ENCODE data around the gene CDNF. TPM values are rescaled to one million over a fixed set of nuclear protein-coding genes. Genes with fewer than 3 reads are reported as not detected.

Gene CDNF
- total and polyA plus RNA-seq, 10 of the 15 experiments (the other 5 are each of a cell fraction or from before 2014, with no cell fraction given) = 0.08 to 1.9 (median 0.77) TPM

DNA sequence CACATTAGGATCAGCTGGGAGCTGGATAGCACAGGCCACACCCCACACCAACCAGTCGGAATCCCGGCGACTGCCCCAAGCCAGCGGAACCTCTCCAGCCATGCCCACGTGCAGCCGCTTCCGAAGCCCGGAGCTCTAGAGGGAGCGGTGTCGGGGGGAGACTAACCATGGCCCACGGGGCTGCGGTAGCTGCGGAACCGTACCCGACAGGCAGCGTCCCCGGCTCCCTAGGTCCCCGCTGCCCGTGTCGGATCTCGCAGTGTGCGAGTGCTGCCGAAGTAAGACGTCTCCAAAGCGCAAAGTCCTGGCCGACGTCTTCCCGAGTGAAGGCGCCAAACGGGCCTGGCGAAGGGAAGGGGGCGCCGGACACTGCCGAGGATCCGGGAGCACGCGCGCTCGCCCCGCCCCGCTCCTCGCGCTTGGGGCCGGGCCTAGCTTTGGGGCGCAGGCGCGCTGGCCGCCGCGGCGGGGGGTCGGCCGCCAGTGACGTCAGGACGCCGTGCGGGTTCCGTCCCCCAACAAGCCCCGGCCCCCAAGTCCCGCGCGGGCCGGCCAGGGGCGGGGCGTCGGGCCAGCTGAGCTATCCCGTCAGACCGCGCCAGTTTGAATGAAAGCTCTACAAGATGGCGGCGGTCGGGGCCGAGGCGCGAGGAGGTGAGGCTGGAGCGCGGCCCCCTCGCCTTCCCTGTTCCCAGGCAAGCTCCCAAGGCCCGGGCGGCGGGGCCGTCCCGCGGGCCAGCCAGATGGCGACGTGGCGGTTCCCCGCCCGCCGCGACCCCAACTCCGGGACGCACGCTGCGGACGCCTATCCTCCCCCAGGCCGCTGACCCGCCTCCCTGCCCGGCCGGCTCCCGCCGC, 40.7 kb upstream of the CDNF start, which contains the start of gene SUV39H2 (continued):
- no peak for TF ChIP-seq KLF5 (IDR thresholded peaks at IDR 0.05; ENCODE audit: partially characterized antibody)
- TF ChIP-seq, protein P1, sequence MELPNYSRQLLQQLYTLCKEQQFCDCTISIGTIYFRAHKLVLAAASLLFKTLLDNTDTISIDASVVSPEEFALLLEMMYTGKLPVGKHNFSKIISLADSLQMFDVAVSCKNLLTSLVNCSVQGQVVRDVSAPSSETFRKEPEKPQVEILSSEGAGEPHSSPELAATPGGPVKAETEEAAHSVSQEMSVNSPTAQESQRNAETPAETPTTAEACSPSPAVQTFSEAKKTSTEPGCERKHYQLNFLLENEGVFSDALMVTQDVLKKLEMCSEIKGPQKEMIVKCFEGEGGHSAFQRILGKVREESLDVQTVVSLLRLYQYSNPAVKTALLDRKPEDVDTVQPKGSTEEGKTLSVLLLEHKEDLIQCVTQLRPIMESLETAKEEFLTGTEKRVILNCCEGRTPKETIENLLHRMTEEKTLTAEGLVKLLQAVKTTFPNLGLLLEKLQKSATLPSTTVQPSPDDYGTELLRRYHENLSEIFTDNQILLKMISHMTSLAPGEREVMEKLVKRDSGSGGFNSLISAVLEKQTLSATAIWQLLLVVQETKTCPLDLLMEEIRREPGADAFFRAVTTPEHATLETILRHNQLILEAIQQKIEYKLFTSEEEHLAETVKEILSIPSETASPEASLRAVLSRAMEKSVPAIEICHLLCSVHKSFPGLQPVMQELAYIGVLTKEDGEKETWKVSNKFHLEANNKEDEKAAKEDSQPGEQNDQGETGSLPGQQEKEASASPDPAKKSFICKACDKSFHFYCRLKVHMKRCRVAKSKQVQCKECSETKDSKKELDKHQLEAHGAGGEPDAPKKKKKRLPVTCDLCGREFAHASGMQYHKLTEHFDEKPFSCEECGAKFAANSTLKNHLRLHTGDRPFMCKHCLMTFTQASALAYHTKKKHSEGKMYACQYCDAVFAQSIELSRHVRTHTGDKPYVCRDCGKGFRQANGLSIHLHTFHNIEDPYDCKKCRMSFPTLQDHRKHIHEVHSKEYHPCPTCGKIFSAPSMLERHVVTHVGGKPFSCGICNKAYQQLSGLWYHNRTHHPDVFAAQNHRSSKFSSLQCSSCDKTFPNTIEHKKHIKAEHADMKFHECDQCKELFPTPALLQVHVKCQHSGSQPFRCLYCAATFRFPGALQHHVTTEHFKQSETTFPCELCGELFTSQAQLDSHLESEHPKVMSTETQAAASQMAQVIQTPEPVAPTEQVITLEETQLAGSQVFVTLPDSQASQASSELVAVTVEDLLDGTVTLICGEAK (IDR thresholded peaks at IDR 0.05; ENCODE audit: borderline replicate concordance) = peak; percentile 41; the same call in 1 of the 2 replicates
- TF ChIP-seq TARDBP (IDR thresholded peaks at IDR 0.05; ENCODE audit: borderline replicate concordance) = 0 out of 2 replicates have a peak, but pooled peaks have one; percentile 35
- TF ChIP-seq EED (IDR thresholded peaks at IDR 0.05; ENCODE audit: low read depth) = peak; percentile 63
- TF ChIP-seq CBFB (IDR thresholded peaks at IDR 0.05; ENCODE audit: low read depth) = peak; percentile 66; the same call in 1 of the 2 replicates

DNA sequence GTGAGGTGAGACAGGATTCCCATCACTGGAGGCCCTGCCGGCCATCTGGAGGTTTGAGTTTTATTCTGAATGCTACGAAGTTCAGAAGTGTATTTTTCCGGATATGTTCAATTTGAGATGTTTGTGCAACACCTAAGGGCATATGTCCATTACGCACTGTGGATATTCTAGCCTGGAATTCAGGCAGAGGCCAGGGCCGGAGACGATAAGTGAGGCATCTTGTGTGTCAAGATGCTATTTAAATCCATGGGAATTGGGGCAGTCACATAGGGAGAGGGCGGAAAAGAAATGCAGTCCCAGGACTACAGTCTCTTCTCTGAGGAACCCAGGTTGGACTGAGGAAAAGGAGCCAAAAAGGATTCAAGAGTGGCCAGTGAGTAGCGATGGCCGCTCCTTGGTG, 38.9 kb upstream of the CDNF start:
- POLR2A ChIA-PET = interaction anchor here (2.4 kb wide), 1 partner anchor 78 kb away, joined by 17 read pairs; the partner anchor contains the start of gene DCLRE1C
- TF ChIP-seq POLR2AphosphoS2 (IDR thresholded peaks at IDR 0.05; ENCODE audit: low read depth, low read length) = no peak
- TF ChIP-seq RAD21 (IDR thresholded peaks at IDR 0.05; ENCODE audit: insufficient read depth, low read depth, low read length) = no peak
- TF ChIP-seq, protein P2, sequence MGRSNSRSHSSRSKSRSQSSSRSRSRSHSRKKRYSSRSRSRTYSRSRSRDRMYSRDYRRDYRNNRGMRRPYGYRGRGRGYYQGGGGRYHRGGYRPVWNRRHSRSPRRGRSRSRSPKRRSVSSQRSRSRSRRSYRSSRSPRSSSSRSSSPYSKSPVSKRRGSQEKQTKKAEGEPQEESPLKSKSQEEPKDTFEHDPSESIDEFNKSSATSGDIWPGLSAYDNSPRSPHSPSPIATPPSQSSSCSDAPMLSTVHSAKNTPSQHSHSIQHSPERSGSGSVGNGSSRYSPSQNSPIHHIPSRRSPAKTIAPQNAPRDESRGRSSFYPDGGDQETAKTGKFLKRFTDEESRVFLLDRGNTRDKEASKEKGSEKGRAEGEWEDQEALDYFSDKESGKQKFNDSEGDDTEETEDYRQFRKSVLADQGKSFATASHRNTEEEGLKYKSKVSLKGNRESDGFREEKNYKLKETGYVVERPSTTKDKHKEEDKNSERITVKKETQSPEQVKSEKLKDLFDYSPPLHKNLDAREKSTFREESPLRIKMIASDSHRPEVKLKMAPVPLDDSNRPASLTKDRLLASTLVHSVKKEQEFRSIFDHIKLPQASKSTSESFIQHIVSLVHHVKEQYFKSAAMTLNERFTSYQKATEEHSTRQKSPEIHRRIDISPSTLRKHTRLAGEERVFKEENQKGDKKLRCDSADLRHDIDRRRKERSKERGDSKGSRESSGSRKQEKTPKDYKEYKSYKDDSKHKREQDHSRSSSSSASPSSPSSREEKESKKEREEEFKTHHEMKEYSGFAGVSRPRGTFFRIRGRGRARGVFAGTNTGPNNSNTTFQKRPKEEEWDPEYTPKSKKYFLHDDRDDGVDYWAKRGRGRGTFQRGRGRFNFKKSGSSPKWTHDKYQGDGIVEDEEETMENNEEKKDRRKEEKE (IDR thresholded peaks at IDR 0.05) = no peak
- TF ChIP-seq, protein P3, sequence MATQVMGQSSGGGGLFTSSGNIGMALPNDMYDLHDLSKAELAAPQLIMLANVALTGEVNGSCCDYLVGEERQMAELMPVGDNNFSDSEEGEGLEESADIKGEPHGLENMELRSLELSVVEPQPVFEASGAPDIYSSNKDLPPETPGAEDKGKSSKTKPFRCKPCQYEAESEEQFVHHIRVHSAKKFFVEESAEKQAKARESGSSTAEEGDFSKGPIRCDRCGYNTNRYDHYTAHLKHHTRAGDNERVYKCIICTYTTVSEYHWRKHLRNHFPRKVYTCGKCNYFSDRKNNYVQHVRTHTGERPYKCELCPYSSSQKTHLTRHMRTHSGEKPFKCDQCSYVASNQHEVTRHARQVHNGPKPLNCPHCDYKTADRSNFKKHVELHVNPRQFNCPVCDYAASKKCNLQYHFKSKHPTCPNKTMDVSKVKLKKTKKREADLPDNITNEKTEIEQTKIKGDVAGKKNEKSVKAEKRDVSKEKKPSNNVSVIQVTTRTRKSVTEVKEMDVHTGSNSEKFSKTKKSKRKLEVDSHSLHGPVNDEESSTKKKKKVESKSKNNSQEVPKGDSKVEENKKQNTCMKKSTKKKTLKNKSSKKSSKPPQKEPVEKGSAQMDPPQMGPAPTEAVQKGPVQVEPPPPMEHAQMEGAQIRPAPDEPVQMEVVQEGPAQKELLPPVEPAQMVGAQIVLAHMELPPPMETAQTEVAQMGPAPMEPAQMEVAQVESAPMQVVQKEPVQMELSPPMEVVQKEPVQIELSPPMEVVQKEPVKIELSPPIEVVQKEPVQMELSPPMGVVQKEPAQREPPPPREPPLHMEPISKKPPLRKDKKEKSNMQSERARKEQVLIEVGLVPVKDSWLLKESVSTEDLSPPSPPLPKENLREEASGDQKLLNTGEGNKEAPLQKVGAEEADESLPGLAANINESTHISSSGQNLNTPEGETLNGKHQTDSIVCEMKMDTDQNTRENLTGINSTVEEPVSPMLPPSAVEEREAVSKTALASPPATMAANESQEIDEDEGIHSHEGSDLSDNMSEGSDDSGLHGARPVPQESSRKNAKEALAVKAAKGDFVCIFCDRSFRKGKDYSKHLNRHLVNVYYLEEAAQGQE (IDR thresholded peaks at IDR 0.05; ENCODE audit: low read depth, low read length) = no peak

More for the DNA sequence above, 38.9 kb upstream of the CDNF start:
- no peaks in the 10 kb centered on the region for H4K20me1 ChIP-seq (ENCODE audit: control insufficient read depth, insufficient read depth)
- intact Hi-C loops (cut with micrococcal nuclease; ENCODE audit: unreplicated experiment) = loop anchor here (5.0 kb wide), 1 partner anchor 39 kb away; the partner anchor contains the start of genes CDNF, HSPA14 and MSANTD7
- ChIA-PET CTCF (interaction anchor here (1.5 to 3.1 kb wide), 4 partner anchors 39 to 95 kb away, joined by 5 to 13 read pairs (median 6); partner anchors contain the start of genes CDNF, HSPA14 and MSANTD7), RAD21 (ENCODE audit: unreplicated experiment) (interaction anchor here (1.5 to 2.8 kb wide), 2 partner anchors 39 to 95 kb away, joined by 4 to 24 read pairs; partner anchors contain the start of genes CDNF, HSPA14 and MSANTD7), SMC1A (ENCODE audit: uncharacterized antibody, unreplicated experiment) (interaction anchor here (1.7 to 5.2 kb wide), 2 partner anchors 13 to 93 kb away, joined by 5 to 19 read pairs; no protein-coding TSS in a partner anchor)
- H3K9me3 ChIP-seq (replicated peaks; ENCODE audit: control insufficient read depth, insufficient read depth, low read length) = no peaks in the 10 kb centered on the region
- peak overlapping the region; percentile 83 for H3K9ac ChIP-seq (ENCODE audit: control insufficient read depth, insufficient read depth, low read length)
- no peak for ATAC-seq
- no peak for FAIRE-seq
- H3K4me1 ChIP-seq (ENCODE audit: control insufficient read depth, insufficient read depth, low read length) = peaks cover 5% of the 10 kb centered on the region; the same call in 1 of the 2 replicates
- H3K27me3 ChIP-seq (replicated peaks in 1 of 2; ENCODE audit: control insufficient read depth in 2 of 2, insufficient read depth in 2 of 2, low read length in 1 of 2) = no peaks in the 10 kb centered on the region
- 97% methylated on average over 9 of the region's 9 CpGs for WGBS (ENCODE audit: insufficient coverage, insufficient replicate concordance, low lambda C conversion rate, missing lambda C conversion rate)
- H3K79me2 ChIP-seq (ENCODE audit: control insufficient read depth, insufficient read depth, low read length) = peaks cover 52% of the 10 kb centered on the region
- no peak overlapping the region for H3K4me3 ChIP-seq
- H3K27ac ChIP-seq (ENCODE audit: control insufficient read depth, insufficient read depth) = no peak overlapping the region
- in situ Hi-C loops (cut with MboI) = no loop called here
- DNase-seq (ENCODE audit: low read depth, low spot score) = no peak
- peaks cover 0 to 3% of the 10 kb centered on the region in 2 experiments; a peak in 1 of 4 replicates for H3K36me3 ChIP-seq (ENCODE audit: control insufficient read depth in 2 of 2, insufficient read depth in 2 of 2, low read length in 1 of 2)
- no peak overlapping the region for H2AFZ ChIP-seq (ENCODE audit: control insufficient read depth, low read depth, low read length)
- no TSS peak for BruUV-seq (replicated peaks)
- H3K4me2 ChIP-seq (ENCODE audit: control insufficient read depth, insufficient read depth) = peak overlapping the region; percentile 81; the same call in 1 of the 2 replicates
